ENCODE data around the gene SP7. TPM values are rescaled to one million over a fixed set of nuclear protein-coding genes. Genes with fewer than 3 reads are reported as not detected.
"Not testable (repeated sequence)": the region's sequence is repeated elsewhere in the genome, so short reads cannot be mapped to it uniquely, and the experiment has no call there.

The SP7 gene
- polyA plus RNA-seq (ENCODE audit: insufficient read length), result 0.13 TPM

- DNase-seq, result no peak
Measured at GRCh38 chr12:53336181-53336681, at the start of gene SP7. Gene SP7 (minus strand): TSS chr12:53336354. CDS start chr12:53335646, 708 bp downstream.

- DNase-seq, result no peak
Measured at GRCh38 chr12:53383258-53383657, 47.1 kb upstream of the SP7 start.

GRCh38 chr12:53381731-53382630 lies 45.8 kb upstream of the SP7 start:
- DNase-seq, result no peak

GRCh38 chr12:53380794-53381730 lies 44.9 kb upstream of the SP7 start:
- DNase-seq, result no peak

GRCh38 chr12:53380104-53380793 lies 44.1 kb upstream of the SP7 start, which contains the start of gene SP1:
Gene SP1 (plus strand): TSS chr12:53380176. CDS start chr12:53380292, 116 bp downstream.
- peak; percentile 94 for DNase-seq

DNA sequence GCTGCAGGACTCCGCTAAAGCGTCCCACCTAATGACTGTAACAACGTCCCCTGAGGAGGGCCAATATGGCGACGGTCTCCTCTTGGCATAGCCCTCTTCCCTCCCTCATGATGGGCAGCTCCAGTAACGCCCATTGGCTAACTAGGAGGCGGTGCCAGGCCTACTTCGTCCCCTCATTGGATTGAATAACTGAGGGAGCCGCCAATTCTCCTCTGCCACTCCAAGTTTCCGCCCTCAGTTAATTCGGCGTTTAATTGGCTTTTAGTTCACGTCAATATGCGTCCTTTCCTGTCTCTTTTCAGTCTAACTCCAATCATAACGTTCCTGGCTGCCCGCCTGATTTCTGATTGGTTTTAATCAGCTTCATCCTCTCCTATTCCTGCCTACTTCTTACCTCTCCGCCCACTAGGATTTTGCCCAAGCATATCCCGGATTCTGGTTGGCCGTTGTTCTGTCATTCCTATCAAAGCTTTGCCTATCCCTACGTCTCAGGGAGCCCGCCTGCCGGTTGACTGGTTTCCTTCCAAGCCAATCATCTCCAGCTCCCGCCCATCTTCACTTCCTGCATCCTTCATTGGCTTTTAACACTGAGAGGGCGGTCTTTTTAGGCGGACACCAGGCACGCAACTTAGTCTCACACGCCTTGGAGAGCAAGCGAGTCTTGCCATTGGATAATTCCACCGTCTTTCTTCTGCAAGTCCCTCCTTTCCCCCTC lies 43.4 kb upstream of the SP7 start:
- DNase-seq, result peak; percentile 100

DNA sequence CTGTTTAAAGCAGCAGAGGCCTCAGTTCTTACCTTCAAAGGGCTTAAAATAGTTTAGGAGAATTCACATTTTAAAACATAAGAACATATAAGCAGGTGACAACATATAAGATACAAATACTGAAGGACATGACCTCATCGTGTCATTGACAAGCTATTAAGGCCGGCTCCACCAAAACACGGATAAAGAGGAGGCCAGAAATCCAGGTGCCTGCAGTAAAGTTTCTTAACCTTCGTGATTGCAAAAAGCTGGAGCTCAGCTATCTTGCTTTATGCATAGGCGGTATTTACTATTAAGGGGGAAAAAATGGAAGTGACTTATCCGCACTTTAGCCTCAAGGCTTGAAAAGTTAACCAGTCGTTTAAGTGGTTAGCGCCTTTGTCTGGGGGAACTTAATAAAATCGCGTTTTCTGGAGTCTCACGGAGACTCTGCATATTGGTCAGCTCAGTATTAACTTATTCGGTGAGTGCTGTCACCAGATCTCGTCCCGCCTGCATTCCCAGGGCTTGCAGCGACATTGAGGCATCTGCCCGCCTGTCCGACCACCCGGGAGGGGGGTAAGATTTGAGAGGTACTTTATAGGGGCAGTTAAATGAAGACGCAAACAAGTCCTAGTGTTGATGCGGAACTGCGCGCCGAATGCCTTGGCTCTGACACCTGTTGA lies 42.7 kb upstream of the SP7 start:
- DNase-seq, result no peak

- DNase-seq, result no peak
Measured at GRCh38 chr12:53378222-53378621, 42.1 kb upstream of the SP7 start.

DNA sequence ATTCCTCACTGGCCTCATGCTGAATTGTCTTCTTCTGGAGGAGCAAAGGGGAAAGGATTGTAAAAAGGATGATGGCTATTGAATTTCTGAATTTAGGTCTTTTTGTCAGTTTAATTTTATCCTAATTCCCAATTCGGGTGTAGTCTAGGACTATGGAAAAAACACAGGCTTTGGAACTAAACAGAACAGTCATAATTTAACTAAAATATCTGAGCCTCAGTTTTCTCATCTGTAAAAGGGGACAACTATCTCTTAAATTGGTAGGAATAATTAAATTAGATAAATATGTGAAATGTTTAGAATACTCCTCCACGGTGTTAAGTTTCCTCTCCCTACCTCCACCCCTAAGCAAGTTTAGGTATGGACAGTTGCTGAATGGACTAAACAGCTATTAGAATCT lies 40.6 kb upstream of the SP7 start:
- DNase-seq, result no peak

GRCh38 chr12:53374277-53374676 lies 38.1 kb upstream of the SP7 start:
- not testable (repeated sequence) for DNase-seq

- DNase-seq, result not testable (repeated sequence)
Measured at GRCh38 chr12:53373554-53374133, 37.5 kb upstream of the SP7 start.

DNA sequence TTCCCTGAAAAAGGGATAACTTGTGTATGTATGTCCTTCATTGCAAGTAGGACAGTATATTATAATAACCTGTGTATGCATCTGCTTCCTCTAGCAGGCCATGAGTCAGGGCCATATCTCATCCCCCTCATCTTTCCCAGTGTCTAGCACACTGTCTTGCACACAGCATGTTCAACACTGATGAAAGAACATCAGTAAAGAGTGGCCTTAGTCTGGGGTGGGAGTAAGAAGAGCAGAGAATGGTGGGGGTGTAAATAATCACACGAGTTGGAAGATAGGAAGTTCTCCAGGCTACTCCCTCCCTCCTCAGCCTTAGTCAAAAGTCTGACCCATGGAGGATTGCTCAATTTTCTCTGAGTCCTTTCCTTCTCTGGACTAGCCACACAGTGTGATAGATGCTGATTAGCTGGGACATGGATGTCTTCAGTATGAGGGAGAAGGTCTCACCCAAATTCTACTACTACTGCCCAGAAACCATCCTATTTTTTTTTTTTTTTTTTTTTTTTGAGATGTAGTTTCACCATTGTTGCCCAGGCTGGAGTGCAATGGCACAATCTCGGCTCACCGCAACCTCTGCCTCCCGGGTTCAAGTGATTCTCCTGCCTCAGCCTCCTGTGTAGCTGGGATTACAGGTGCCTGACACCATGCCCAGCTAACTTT lies 29.2 kb upstream of the SP7 start:
- DNase-seq, result no peak

GRCh38 chr12:53361638-53362037 lies 25.5 kb upstream of the SP7 start:
- DNase-seq, result not testable (repeated sequence)

DNA sequence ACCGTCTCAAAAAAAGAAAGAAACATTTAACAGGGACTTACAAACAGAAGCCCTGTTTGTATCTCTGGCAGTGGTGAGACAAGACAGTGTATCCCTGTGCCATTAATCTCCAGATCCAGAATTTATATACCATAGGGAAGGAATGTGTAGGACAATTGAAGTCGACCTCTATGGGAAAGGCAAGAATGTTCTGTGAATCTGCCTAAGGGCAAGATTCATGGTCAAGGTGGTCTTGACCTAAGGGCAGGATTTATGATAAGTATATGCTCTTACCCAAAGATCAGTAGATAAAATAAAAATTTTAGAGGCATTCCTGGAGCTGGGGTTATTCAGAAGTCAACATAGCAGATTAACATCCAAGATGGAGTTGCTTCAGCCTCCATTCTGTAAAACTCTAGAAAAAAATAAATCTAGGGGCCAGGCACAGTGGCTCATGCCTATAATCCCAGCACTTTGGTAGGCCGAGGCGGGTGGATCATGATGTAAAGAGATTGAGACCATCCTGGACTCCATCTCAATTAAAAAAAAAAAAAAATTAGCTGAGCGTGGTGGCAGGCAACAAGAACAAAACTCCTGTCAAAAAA lies 22.8 kb upstream of the SP7 start:
- DNase-seq, result no peak

GRCh38 chr12:53355121-53355520 lies 19.0 kb upstream of the SP7 start:
- DNase-seq, result no peak

- no peak for DNase-seq
Measured at GRCh38 chr12:53353257-53353655, 17.1 kb upstream of the SP7 start.

DNA sequence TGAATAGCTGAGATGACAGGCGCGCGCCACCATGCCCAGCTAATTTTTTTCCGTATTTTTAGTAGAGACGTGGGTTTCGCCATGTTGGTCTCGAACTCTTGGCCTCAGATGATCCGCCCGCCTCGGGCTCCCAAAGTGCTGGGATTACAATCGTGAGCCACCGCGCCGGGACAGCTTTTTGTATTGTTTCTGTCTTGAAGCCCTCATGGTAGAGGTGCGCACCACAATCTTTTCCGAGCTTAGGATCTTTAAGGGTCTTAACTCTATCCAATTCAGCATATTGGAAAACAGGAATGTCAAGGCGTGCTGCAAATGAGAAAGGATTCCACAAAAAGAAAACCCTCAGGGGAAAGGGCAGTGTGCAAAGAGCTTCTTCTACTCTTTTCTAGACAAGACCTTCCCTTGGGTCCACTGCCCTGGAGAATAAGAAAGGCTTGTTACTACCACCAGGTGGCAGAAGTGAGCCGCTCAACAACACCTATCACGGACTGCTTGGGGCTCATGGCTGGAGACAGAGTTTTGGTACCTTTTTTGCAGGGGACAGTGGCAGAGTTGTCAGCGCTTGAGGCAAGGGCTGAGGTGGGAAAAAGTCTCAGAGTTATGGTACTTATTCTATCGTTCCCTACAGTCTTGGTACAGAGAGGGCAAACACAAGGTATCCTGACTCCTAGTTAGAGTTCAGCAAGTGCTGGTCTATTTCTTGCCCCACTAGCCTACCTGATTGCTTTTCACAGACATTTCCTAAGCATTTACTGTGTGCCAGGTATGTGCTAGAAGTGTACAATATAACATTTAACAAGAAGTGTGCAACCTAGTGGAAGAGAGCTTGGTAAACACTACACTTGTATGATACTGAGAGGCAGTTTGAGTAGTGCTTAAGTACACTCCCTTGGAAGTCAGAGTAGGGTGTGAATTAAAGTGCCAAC lies 16.4 kb upstream of the SP7 start:
- DNase-seq, result peak; percentile 84

GRCh38 chr12:53347905-53348304 lies 11.8 kb upstream of the SP7 start:
- DNase-seq, result no peak

GRCh38 chr12:53346491-53346890 lies 10.3 kb upstream of the SP7 start:
- DNase-seq, result no peak
